Astrocyte (in vitro differentiated cells and primary cell): ENCODE data around the gene STAP2. TPM values are rescaled to one million over a fixed set of nuclear protein-coding genes. Genes with fewer than 3 reads are reported as not detected.

Experiments used
- DNase-seq: peaks from one replicate; pipeline ENCODE4 v3.0.0-alpha.2; 2010; ENCODE audit warnings: low read depth
- FAIRE-seq: peaks from 2 replicates; lab custom pipeline; 2011; peaks lifted over from hg19 to GRCh38; lab: Jason Lieb, UNC
- H2AFZ ChIP-seq: 2 replicates; pipeline ENCODE4 v1.6.0; 2012; ENCODE audit warnings: low read depth, low read length, inconsistent platforms
- H3K27ac ChIP-seq: 2 replicates; pipeline ENCODE4 v1.5.1; 2011; ENCODE audit warnings: low read depth, low read length, inconsistent platforms
- H3K27me3 ChIP-seq: 2 replicates; pipeline ENCODE4 v1.6.0; 2011; ENCODE audit warnings: low read length, inconsistent platforms; ENCODE audit not compliant: insufficient read depth
- H3K36me3 ChIP-seq: 2 replicates; pipeline ENCODE4 v1.5.1; 2011; ENCODE audit warnings: low read length, inconsistent platforms; ENCODE audit not compliant: insufficient read depth
- H3K4me1 ChIP-seq: 2 replicates; pipeline ENCODE4 v1.5.1; 2011; ENCODE audit warnings: low read length, inconsistent platforms; ENCODE audit not compliant: insufficient read depth
- H3K4me2 ChIP-seq: 2 replicates; pipeline ENCODE4 v1.6.0; 2012; ENCODE audit warnings: low read length, inconsistent platforms
- H3K4me3 ChIP-seq: 2 replicates; pipeline ENCODE4 v1.5.1; 2011; ENCODE audit warnings: low read depth, mild to moderate bottlenecking, low read length, inconsistent platforms; ENCODE audit not compliant: insufficient read depth
- H3K79me2 ChIP-seq: 2 replicates; pipeline ENCODE4 v1.6.0; 2012; ENCODE audit warnings: mild to moderate bottlenecking, low read length, inconsistent platforms; ENCODE audit not compliant: insufficient read depth
- H3K9ac ChIP-seq: 2 replicates; pipeline ENCODE4 v1.6.0; 2012; ENCODE audit warnings: mild to moderate bottlenecking, low read length, inconsistent platforms
- H3K9me3 ChIP-seq: 2 replicates; pipeline ENCODE4 v1.5.1; 2012; ENCODE audit warnings: low read depth, mild to moderate bottlenecking, low read length, inconsistent platforms; ENCODE audit not compliant: insufficient read depth
- H4K20me1 ChIP-seq: 2 replicates; pipeline ENCODE4 v1.6.0; 2012; ENCODE audit warnings: low read length, inconsistent platforms; ENCODE audit not compliant: insufficient read depth
- H3K27ac Mint-ChIP-seq: one replicate; pipeline ENCODE4 v1.8.0; 2021; ENCODE audit warnings: mild to moderate bottlenecking, mixed read lengths; ENCODE audit not compliant: unreplicated experiment
- H3K27me3 Mint-ChIP-seq: one replicate; pipeline ENCODE4 v1.8.0; 2021; ENCODE audit warnings: low read depth, mixed read lengths; ENCODE audit not compliant: unreplicated experiment
- H3K36me3 Mint-ChIP-seq: one replicate; pipeline ENCODE4 v1.8.0; 2021; ENCODE audit warnings: low read depth, mixed read lengths; ENCODE audit not compliant: unreplicated experiment
- H3K4me1 Mint-ChIP-seq: one replicate; pipeline ENCODE4 v1.8.0; 2021; ENCODE audit warnings: low read depth, mixed read lengths; ENCODE audit not compliant: unreplicated experiment
- H3K4me3 Mint-ChIP-seq: one replicate; pipeline ENCODE4 v1.8.0; 2021; ENCODE audit warnings: mild to moderate bottlenecking, moderate library complexity, mixed read lengths; ENCODE audit not compliant: unreplicated experiment
- H3K9me3 Mint-ChIP-seq: one replicate; pipeline ENCODE4 v1.8.0; 2021; ENCODE audit warnings: mild to moderate bottlenecking, mixed read lengths; ENCODE audit not compliant: unreplicated experiment
- EZH2 ChIP-seq: IDR thresholded peaks from 2 replicates; pipeline ENCODE4 v1.6.1; 2012; ENCODE audit warnings: mild to moderate bottlenecking, low read length, inconsistent platforms; ENCODE audit not compliant: insufficient read depth
- total RNA-seq: library from RNA; stranded (reverse); gene quantifications from 2 replicates; pipeline ENCODE4 v1.2.1, GENCODE V29; 2021
- TF ChIP-seq, protein P1 (sequence below): IDR thresholded peaks from 2 replicates; pipeline ENCODE4 v1.5.1; 2011; ENCODE audit warnings: low read depth, mild to moderate bottlenecking, inconsistent platforms, low read length, moderate library complexity; ENCODE audit not compliant: insufficient read depth

The STAP2 gene
- total RNA-seq, 1 donor from 2014 or later = 5.3 TPM

DNA sequence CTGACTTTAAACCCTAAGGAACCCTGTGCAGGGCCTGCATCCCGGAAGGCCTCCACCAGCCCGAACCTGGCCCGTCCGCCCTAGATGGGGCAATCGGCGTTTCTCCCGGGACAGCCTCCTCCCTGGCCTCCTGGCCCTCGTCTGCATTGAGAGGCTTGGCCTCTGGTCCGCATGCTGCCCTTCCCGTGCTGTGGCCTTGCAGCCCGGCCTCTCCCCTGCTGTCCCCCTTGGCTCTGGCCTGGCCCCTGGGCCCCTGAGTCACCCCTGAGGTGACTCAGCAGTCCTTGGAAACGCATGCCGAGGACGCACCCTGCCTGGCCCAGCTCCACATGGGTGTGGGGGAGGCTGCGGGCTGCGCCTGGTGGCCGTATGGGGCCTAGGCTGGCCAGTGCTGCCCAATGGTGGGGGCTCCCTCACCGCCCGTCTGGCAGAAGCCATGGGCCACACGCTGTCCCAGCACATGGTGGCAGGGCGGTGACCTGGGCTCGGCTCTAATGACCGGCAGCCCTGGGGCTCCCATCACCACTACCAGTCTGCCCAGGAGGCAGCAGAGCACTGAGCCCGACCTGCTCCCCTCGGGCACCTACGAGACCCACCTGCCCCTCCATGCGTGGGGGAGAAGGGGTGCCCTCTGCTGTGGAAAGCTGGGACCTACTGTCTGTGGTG, 36.0 kb upstream of the STAP2 start:
- peak overlapping the region; percentile 74 for H3K27ac ChIP-seq
- no peak for FAIRE-seq
- H3K27me3 Mint-ChIP-seq = no peaks in the 10 kb centered on the region
- H3K4me3 ChIP-seq = no peak overlapping the region
- H3K27me3 ChIP-seq = no peaks in the 10 kb centered on the region
- TF ChIP-seq EZH2 = no peak
- TF ChIP-seq, protein P1, sequence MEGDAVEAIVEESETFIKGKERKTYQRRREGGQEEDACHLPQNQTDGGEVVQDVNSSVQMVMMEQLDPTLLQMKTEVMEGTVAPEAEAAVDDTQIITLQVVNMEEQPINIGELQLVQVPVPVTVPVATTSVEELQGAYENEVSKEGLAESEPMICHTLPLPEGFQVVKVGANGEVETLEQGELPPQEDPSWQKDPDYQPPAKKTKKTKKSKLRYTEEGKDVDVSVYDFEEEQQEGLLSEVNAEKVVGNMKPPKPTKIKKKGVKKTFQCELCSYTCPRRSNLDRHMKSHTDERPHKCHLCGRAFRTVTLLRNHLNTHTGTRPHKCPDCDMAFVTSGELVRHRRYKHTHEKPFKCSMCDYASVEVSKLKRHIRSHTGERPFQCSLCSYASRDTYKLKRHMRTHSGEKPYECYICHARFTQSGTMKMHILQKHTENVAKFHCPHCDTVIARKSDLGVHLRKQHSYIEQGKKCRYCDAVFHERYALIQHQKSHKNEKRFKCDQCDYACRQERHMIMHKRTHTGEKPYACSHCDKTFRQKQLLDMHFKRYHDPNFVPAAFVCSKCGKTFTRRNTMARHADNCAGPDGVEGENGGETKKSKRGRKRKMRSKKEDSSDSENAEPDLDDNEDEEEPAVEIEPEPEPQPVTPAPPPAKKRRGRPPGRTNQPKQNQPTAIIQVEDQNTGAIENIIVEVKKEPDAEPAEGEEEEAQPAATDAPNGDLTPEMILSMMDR = no peak
- H3K27ac Mint-ChIP-seq = peak overlapping the region; percentile 72
- no peak overlapping the region for H3K4me3 Mint-ChIP-seq
- H3K4me1 ChIP-seq = peaks cover 54% of the 10 kb centered on the region
- H3K9me3 Mint-ChIP-seq = no peaks in the 10 kb centered on the region
- H3K4me2 ChIP-seq = peak overlapping the region; percentile 55
- H3K9me3 ChIP-seq = no peaks in the 10 kb centered on the region
- H2AFZ ChIP-seq = no peak overlapping the region
- H4K20me1 ChIP-seq = peaks cover 97% of the 10 kb centered on the region
- peak; percentile 77 for DNase-seq
- H3K4me1 Mint-ChIP-seq = peaks cover 41% of the 10 kb centered on the region
- H3K36me3 Mint-ChIP-seq = peaks cover 13% of the 10 kb centered on the region
- peaks cover 99% of the 10 kb centered on the region for H3K79me2 ChIP-seq
- H3K36me3 ChIP-seq = no peaks in the 10 kb centered on the region
- H3K9ac ChIP-seq = peak overlapping the region; percentile 56

DNA sequence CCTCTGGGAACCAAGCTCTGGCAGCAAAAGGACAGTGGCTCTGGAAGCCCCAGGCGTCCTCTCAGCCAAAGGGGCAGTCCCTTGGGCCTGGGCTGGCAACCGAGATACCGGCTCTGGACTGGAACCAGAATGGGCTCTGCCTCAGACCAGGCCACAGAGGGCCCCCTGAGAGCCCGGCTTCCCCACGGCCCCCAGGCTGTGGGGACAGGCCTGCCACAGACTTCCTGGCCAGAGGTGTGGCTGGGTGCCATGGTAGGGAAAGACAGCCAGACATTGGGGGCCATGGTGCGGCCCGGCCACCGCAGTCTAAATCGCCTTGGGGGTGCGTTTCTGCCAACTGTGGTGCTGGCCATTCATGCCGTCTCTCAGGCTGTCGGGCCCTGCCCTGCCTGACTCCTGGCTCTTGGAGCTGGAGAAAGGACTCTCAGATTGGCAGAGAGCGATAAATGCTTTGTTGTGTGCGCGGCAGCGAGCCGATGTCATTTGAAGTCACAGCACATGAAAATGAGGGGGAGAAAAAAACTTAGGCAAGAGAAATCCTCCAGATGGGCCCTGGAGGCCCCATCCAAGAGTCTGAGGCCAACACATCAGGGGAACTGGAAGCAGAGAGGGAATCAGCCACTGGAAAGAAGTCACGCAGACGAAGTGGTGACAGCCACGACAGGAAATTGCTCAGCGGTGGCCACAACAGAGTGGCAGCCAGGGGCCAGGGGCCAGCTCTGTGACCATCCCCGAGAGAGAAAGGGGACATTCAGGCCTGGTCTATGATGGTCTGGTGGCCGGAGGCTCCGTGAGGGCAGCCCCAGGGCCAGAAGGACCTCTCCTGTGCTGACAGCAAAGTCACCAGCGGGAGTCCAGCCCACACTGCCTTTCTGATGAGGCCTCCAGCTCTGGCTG, 35.2 kb upstream of the STAP2 start:
- no peak for FAIRE-seq
- Mint-ChIP-seq H3K27me3 (no peaks in the 10 kb centered on the region), H3K4me3 (peak overlapping the region; percentile 64), H3K4me1 (peaks cover 40% of the 10 kb centered on the region), H3K27ac (peak overlapping the region; percentile 72), H3K36me3 (peaks cover 13% of the 10 kb centered on the region), H3K9me3 (no peaks in the 10 kb centered on the region)
- no peak for DNase-seq
- H2AFZ ChIP-seq = no peak overlapping the region
- peaks cover 59% of the 10 kb centered on the region for H3K4me1 ChIP-seq
- H4K20me1 ChIP-seq = peaks cover 97% of the 10 kb centered on the region
- no peaks in the 10 kb centered on the region for H3K27me3 ChIP-seq
- H3K27ac ChIP-seq = peak overlapping the region; percentile 74
- no peak for TF ChIP-seq EZH2
- TF ChIP-seq, protein P1 = no peak
- H3K9ac ChIP-seq = peak overlapping the region; percentile 56
- no peak overlapping the region for H3K4me3 ChIP-seq
- H3K4me2 ChIP-seq = peak overlapping the region; percentile 55
- no peaks in the 10 kb centered on the region for H3K36me3 ChIP-seq
- H3K9me3 ChIP-seq = no peaks in the 10 kb centered on the region
- peaks cover 99% of the 10 kb centered on the region for H3K79me2 ChIP-seq
